ENCODE data around the gene PRKG1. TPM values are rescaled to one million over a fixed set of nuclear protein-coding genes. Genes with fewer than 3 reads are reported as not detected.

PRKG1 gene
- total and polyA plus RNA-seq, 4 donors: 0.46 to 5.1 (median 1.5) TPM

GRCh38 chr10:51910189-51910588 is 835.9 kb downstream of the PRKG1 start:
- H3K9me3 ChIP-seq (ENCODE audit: control insufficient read depth in 4 of 4, low read length in 3 of 4): no peaks in the 10 kb centered on the region
- TF ChIP-seq SP1 (IDR thresholded peaks at IDR 0.05) (no peak), REST (IDR thresholded peaks at IDR 0.05) (no peak), ZBTB33 (IDR thresholded peaks at IDR 0.05) (no peak), YY1 (IDR thresholded peaks at IDR 0.05) (no peak), FOXA1 (IDR thresholded peaks at IDR 0.05) (no peak), TAF1 (conservative IDR thresholded peaks at IDR 0.05) (no peak), HNF4A (conservative IDR thresholded peaks at IDR 0.05) (no peak), NR2F2 (IDR thresholded peaks at IDR 0.05) (no peak), JUND (IDR thresholded peaks at IDR 0.05) (no peak), RXRA (IDR thresholded peaks at IDR 0.05) (no peak), CTCF (IDR thresholded peaks at IDR 0.05; ENCODE audit: low read depth, low read length, missing input control) (no peak), EGR1 (IDR thresholded peaks at IDR 0.05; ENCODE audit: low read depth in 2 of 2) (no peak), GABPA (IDR thresholded peaks at IDR 0.05 in 1 of 2, conservative IDR thresholded peaks at IDR 0.05 in 1 of 2) (no peak), HNF4G (IDR thresholded peaks at IDR 0.05) (no peak)
- TF ChIP-seq, protein P1, sequence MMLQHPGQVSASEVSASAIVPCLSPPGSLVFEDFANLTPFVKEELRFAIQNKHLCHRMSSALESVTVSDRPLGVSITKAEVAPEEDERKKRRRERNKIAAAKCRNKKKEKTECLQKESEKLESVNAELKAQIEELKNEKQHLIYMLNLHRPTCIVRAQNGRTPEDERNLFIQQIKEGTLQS (IDR thresholded peaks at IDR 0.05): no peak
- TF ChIP-seq, protein P2, sequence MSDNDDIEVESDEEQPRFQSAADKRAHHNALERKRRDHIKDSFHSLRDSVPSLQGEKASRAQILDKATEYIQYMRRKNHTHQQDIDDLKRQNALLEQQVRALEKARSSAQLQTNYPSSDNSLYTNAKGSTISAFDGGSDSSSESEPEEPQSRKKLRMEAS (IDR thresholded peaks at IDR 0.05): no peak
- no peak overlapping the region for H3K4me3 ChIP-seq (ENCODE audit: low read depth in 1 of 3, low read length in 3 of 3)
- no peaks in the 10 kb centered on the region for H3K36me3 ChIP-seq (ENCODE audit: control insufficient read depth in 4 of 4, insufficient read depth in 3 of 4, low read depth in 1 of 4, low read length in 3 of 4)
- H3K9ac ChIP-seq (ENCODE audit: low read depth in 1 of 2, low read length in 2 of 2): no peak overlapping the region
- no peaks in the 10 kb centered on the region for H3K4me1 ChIP-seq (ENCODE audit: control insufficient read depth in 4 of 4, insufficient read depth in 4 of 4, low read length in 3 of 4)
- no peaks in the 10 kb centered on the region for H3K27me3 ChIP-seq (ENCODE audit: control insufficient read depth in 4 of 4, insufficient read depth in 4 of 4, low read length in 3 of 4)
- no peak overlapping the region for H3K27ac ChIP-seq (ENCODE audit: low read depth in 1 of 2, low read length in 2 of 2)
- no peak for DNase-seq (ENCODE audit: low spot score)

DNA sequence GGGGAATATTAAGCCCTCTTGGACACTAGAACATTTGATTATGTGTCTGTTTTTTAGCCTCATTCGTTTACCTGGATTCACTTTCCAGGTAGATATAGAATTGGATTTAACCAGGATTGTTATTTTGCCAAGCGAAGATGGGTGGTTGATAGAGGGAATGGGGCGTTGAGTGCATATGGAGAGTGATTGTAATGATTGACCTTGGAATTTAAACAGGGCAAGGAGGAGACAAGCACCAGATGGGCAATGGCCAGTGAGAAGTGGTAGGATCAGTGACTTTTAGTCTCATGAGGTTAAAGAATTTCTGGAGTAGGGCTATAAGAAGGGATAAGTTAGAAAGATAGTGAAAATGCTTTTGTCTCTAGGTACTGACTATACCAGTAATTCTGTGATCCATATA is 836.3 kb downstream of the PRKG1 start:
- H3K27ac ChIP-seq (ENCODE audit: low read depth in 1 of 2, low read length in 2 of 2): no peak overlapping the region
- no peaks in the 10 kb centered on the region for H3K36me3 ChIP-seq (ENCODE audit: control insufficient read depth in 4 of 4, insufficient read depth in 3 of 4, low read depth in 1 of 4, low read length in 3 of 4)
- no peak overlapping the region for H3K9ac ChIP-seq (ENCODE audit: low read depth in 1 of 2, low read length in 2 of 2)
- no peak for DNase-seq (ENCODE audit: low spot score)
- TF ChIP-seq FOXA1 (IDR thresholded peaks at IDR 0.05): no peak
- TF ChIP-seq REST (IDR thresholded peaks at IDR 0.05): no peak
- no peak for TF ChIP-seq EGR1 (IDR thresholded peaks at IDR 0.05; ENCODE audit: low read depth in 2 of 2)
- TF ChIP-seq, protein P1 (IDR thresholded peaks at IDR 0.05): no peak
- no peak for TF ChIP-seq RXRA (IDR thresholded peaks at IDR 0.05)
- no peak for TF ChIP-seq NR2F2 (IDR thresholded peaks at IDR 0.05)
- TF ChIP-seq SP1 (IDR thresholded peaks at IDR 0.05): no peak
- no peaks in the 10 kb centered on the region for H3K4me1 ChIP-seq (ENCODE audit: control insufficient read depth in 4 of 4, insufficient read depth in 4 of 4, low read length in 3 of 4)
- H3K9me3 ChIP-seq (ENCODE audit: control insufficient read depth in 4 of 4, low read length in 3 of 4): no peaks in the 10 kb centered on the region
- WGBS: 53% methylated on average over 3 of the region's 3 CpGs
- H3K27me3 ChIP-seq (ENCODE audit: control insufficient read depth in 4 of 4, insufficient read depth in 4 of 4, low read length in 3 of 4): no peaks in the 10 kb centered on the region
- no peak overlapping the region for H3K4me3 ChIP-seq (ENCODE audit: low read depth in 1 of 3, low read length in 3 of 3)
